GM21423 (cell line): ENCODE data around the gene COASY.
"Not testable (repeated sequence)": the region's sequence is repeated elsewhere in the genome, so short reads cannot be mapped to it uniquely, and the experiment has no call there.

Source experiments
- ATAC-seq: cut with Tn5 transposase; IDR thresholded peaks from one replicate; pipeline ENCODE4 v1.9.1; 2021; ENCODE audit warnings: mild to moderate bottlenecking, moderate library complexity; ENCODE audit not compliant: unreplicated experiment

COASY gene

GRCh38 chr17:42552736-42553135 lies 9.2 kb upstream of the COASY start, which contains the start of gene HSD17B1:
HSD17B1 (plus strand) TSS chr17:42552923; CDS start chr17:42552934, 11 bp downstream.
- ATAC-seq, result not testable (repeated sequence)

- no peak for ATAC-seq
Observed at GRCh38 chr17:42553161-42553818, 8.7 kb upstream of the COASY start.

DNA sequence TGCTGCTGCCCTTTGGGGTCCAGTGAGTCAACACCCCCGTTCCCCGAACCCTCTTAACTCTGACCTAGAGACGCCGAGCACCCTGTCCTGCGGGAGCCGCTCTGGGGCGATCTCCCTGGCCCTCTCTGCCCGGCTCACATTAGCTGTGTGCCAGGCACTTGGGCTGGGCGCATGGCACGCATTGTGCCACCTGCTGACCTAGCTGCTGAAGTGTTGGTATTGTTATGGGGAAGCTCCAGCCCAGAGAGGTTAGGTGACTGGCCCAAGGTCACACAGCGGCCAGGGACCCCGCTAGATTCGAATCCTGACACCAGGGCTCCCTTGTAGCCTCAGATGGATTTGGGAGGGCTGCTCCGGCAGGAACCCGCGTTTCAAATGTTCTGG lies 8.1 kb upstream of the COASY start:
- ATAC-seq, result no peak

DNA sequence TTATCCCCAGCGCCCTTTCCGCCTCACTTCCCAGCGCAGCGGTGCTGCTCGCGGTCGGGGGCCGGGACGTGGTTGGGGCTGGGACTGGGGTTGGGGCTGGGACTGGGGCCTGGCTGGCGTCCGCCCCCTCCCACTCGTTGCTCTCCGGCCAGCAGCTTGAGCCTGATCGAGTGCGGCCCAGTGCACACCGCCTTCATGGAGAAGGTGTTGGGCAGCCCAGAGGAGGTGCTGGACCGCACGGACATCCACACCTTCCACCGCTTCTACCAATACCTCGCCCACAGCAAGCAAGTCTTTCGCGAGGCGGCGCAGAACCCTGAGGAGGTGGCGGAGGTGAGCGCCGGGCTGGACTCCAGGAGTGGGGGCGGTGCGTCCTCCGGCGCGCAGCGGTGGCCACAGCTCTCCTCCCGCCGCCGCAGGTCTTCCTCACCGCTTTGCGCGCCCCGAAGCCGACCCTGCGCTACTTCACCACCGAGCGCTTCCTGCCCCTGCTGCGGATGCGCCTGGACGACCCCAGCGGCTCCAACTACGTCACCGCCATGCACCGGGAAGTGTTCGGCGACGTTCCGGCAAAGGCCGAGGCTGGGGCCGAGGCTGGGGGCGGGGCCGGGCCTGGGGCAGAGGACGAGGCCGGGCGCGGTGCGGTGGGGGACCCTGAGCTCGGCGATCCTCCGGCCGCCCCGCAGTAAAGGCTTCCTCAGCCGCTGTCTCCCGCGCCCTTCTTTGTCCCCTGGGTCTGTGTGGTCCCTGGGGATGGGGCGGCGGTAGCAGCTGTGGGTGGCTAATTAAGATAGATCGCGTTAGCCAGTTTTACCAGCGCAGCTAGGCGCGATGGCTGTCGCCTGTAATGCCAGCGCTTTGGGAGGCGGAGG lies 7.5 kb upstream of the COASY start:
- ATAC-seq, result peak; percentile 88

GRCh38 chr17:42555122-42555622 lies 6.8 kb upstream of the COASY start:
- no peak for ATAC-seq

DNA sequence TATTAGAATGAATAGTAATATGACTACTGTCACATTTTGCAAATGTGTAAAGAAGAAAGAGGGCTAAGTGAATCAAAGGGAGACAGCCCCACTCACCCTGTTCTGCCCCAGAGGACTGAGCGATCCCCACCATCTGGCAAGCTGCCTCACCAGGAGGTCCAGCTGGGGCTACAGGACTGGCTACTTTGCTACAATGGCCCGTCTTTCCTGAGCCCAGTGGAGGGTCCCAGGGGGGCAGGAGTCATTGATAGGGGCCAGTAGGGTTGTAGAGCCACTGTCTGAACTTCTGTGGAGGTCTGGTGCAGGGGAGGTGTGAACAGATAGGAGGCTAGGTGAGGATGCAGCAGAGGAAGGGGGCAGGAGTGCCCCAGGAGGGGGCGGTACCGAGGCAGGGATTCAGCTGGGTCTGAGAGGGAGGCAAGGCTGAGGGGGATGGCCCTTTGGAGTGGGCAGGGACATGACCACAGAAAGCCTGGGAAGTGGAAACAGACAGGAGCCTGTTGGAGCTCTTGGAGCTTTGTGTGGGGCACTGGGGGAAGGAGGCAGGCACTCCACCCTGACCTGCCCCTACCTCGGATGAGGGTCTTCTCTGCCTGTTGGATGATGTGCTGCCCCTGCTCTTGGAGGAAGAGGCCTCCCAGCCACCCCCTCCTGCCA lies 5.9 kb upstream of the COASY start:
- ATAC-seq, result not testable (repeated sequence)

DNA sequence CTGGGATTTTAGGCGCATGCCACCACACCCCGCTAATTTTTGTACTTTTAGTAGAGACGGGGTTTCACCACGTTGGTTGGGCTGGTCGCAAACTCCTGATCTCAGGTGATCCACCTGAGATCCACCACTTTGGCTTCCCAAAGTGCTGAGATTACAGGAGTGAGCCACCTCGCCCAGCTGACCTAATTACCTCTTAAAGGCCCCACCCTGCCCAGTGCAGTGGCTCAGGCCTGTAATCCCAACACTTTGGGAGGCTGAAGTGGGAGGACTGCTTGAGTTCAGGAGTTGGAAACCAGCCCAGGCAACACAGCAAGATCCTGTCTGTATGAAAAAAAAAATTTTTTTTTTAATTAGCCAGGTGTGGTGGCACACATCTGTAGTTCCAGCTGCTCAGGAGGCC lies 2.9 kb upstream of the COASY start:
- no peak for ATAC-seq

- no peak for ATAC-seq
Observed at GRCh38 chr17:42560246-42560645, 1.7 kb upstream of the COASY start.

DNA sequence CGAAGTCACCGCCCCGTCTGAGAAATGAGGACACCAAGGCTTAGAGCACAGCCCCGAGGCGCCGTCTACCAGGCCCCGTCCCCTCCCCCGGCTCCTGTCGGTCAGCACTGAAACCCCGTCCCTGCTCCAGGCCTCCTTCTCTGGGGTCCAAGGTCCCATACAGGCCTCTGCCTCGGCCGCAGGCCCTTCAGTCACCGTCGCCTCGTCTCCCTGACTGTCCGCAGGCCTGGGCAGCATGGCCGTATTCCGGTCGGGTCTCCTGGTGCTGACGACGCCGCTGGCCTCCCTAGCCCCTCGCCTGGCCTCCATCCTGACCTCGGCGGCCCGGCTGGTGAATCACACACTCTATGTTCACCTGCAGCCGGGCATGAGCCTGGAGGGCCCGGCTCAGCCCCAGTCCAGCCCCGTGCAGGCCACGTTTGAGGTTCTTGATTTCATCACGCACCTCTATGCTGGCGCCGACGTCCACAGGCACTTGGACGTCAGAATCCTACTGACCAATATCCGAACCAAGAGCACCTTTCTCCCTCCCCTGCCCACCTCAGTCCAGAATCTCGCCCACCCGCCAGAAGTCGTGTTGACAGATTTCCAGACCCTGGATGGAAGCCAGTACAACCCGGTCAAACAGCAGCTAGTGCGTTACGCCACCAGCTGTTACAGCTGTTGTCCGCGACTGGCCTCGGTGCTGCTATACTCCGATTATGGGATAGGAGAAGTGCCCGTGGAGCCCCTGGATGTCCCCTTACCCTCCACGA lies 617 bp downstream of the COASY start:
- no peak for ATAC-seq

DNA sequence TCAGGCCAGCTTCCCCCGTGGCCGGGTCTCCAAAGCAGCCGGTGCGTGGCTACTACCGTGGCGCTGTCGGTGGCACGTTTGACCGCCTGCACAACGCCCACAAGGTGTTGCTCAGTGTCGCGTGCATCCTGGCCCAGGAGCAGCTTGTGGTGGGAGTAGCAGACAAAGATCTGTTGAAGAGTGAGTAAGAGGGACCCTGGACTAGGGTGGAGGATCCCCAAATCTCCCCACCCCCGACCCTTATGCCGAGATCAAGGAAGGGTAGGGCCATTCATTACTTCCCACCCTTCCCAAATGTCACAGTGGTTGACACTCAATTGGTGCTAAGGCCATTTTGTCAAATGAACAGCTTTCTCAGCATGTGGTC lies 1.2 kb downstream of the COASY start:
- ATAC-seq, result no peak

DNA sequence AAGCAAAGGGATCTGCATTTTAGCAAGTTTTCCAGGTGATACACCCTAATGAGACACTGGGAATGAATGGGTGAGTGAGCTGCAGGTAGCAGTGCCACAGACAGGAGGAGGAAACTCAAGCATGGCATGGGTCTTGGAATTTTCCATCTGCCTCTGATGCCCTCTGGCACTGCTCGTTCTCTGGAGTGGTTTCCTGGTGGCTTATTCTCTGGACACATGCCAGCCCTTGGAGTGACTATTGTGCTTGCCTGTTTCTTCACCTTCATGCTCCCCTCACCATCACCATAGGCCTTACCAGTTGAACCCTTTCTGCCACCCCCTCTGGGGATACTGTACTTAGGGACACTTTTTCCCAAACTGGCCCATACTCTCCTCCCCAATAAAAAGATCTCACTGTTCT lies 1.6 kb downstream of the COASY start:
- ATAC-seq, result no peak

DNA sequence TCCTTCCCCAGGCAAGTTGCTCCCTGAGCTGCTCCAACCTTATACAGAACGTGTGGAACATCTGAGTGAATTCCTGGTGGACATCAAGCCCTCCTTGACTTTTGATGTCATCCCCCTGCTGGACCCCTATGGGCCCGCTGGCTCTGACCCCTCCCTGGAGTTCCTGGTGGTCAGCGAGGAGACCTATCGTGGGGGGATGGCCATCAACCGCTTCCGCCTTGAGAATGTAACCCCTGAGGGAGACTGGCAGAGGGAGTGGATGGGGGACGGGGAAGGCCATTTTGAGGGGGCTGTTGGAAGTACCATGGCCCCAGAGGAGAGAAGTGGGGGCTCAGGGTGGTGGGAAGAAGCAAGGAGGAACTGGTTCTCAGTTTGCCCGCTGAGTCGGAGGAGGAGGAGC lies 2.0 kb downstream of the COASY start:
- no peak for ATAC-seq

GRCh38 chr17:42564815-42565522 lies 3.0 kb downstream of the COASY start:
- ATAC-seq, result no peak

DNA sequence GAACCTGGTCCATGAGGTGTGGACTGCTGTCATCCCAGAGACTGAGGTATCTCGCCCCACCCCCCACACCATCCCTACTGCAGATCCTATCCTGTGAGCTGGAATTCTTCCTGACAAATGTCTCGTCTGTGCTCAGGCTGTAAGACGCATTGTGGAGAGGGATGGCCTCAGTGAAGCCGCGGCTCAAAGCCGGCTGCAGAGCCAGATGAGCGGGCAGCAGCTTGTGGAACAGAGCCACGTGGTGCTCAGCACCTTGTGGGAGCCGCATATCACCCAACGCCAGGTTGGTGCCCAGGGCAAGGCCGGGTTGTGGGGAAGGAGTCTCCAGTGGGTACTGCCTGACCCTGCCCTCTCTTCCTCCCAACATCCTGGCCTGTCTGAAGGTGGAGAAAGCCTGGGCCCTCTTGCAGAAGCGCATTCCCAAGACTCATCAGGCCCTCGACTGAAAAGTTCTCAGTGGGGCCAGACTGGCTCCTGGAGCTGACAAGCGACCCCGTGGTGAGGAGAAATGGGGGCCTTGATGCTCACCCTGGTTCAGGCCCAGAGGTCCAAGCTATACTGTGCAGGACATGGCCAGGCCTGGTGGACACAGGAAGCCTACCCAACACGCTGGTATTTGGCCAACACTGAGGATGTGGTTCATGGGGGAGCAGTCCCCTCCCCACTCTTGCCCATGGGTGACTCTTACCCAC lies 3.7 kb downstream of the COASY start:
- no peak for ATAC-seq

DNA sequence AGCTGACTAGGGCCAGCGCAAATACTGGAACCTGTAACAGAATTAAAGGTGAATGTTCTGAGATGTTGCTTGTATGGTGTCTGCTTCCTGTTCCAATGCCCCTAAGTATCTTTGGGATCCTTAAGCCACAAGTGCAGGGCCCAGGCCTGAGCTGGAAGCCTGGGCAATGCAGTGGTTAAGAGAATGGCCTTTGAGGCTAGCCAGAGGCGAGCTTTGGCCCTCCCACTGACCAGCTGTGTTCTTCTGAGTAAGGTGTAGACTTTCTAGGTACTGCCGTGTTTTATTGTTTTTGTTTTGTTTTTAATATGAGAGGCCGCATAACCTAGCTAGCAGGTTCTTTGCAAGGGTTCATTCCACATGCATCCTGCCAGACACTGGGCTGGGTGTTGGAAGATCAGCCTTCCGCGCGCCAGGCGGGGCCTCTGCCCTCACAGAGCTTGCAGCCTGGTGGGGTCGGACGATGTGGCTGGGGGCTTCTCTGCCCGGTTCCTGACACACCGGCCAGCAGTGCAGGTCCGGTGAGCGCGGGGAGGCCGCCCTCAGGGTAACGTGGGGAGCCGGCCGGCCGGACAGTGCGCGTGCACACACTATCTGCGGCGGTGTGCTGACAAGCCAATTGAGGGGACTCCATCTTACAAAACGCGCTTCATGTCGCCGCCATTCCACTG lies 4.4 kb downstream of the COASY start:
- no peak for ATAC-seq

- peak; percentile 56 for ATAC-seq
Observed at GRCh38 chr17:42566883-42567573, 5.1 kb downstream of the COASY start, which contains the start of gene MLX. MLX (plus strand) TSS chr17:42567100; CDS start chr17:42567125, 25 bp downstream.

DNA sequence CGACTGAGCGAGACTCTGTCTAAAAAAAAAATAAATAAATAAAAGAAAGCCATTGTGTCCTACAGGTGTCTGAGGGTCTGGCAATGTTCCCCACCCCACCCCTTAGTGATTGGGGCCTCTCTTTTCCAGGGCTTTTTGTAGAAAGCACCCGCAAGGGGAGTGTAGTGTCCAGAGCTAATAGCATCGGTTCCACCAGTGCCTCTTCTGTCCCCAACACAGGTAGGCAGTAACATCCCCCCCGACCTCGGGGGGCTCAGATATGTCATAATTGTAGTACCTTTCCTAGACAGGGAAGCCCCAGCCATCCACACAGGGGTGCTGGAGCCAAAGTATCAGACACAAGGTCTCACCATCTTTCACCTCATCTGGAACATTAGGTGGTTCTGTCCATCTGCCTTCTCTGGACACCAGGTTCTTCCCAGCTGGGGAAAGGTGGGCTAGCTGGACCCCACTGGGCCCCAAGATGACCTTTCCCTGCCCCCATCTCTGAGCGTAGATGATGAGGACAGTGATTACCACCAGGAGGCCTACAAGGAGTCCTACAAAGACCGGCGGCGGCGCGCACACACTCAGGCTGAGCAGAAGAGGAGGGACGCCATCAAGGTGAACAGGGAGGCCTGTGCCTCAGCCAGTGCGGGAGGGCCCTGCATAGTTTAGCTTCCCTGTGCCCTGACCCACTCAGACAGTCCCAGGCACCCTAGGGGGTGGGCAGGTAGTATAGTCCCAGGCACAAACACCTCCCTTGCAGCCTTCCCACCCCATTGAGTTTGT lies 6.6 kb downstream of the COASY start:
- ATAC-seq, result no peak
